ENCODE data around the gene TNFAIP2. TPM values are rescaled to one million over a fixed set of nuclear protein-coding genes. Genes with fewer than 3 reads are reported as not detected.

TNFAIP2 gene, protein sequence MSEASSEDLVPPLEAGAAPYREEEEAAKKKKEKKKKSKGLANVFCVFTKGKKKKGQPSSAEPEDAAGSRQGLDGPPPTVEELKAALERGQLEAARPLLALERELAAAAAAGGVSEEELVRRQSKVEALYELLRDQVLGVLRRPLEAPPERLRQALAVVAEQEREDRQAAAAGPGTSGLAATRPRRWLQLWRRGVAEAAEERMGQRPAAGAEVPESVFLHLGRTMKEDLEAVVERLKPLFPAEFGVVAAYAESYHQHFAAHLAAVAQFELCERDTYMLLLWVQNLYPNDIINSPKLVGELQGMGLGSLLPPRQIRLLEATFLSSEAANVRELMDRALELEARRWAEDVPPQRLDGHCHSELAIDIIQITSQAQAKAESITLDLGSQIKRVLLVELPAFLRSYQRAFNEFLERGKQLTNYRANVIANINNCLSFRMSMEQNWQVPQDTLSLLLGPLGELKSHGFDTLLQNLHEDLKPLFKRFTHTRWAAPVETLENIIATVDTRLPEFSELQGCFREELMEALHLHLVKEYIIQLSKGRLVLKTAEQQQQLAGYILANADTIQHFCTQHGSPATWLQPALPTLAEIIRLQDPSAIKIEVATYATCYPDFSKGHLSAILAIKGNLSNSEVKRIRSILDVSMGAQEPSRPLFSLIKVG
- total RNA-seq, result under 1 TPM; 0.50 to 0.56 TPM

DNA sequence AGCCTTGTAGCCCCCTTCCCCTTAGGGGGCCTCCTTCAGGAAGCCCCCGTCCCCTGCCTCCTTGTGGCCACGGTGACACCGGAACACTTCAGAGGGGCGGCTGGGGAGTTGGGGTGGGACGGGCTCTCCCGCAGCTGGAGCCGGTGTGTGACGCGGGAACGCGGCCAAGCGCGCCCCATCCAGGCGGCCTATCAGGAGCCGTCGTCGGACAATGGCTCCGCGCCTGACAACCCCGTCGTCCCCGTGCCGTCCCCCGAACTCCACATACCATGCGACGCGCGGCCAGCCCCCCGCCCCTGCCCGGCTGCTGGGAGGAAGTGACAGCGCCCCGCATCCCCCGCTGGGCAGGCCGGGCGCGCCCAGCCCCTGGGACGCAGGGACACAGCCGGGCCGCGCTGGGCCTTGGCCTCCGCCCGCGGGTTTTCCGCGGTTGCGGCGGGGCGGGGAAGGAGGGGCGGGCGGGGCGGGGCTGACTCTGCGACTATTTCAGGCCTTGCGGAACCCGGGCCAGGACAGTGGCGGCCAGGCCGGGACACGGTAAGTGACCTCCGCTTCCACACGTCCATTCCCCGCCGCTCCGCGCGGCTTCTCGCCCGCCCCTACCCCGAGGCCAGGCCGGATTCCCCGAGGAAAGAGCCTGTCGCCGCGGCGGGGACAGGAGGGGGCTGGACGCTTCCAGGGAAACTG, at the start of gene TNFAIP2:
TSS of gene TNFAIP2 (plus strand) at position 515 of the 687 bp plus-strand sequence. CDS start 2,997 bp downstream, outside the sequence.
- Mint-ChIP-seq H3K9me3 (no peaks in the 10 kb centered on the region), H3K36me3 (no peaks in the 10 kb centered on the region), H3K27ac (no peak within 1 kb of the TSS), H3K27me3 (peaks cover 21% of the 10 kb centered on the region), H3K4me3 (no peak within 1 kb of the TSS), H3K4me1 (ENCODE audit: low read depth) (peaks cover 2% of the 10 kb centered on the region)
- POLR2A ChIA-PET, result no interaction called here
- CTCF ChIA-PET, result interaction anchor here (1.0 kb wide), 1 partner anchor 429 kb away, joined by 3 read pairs; no protein-coding TSS in a partner anchor
- no peak for DNase-seq
- intact Hi-C loops (cut with micrococcal nuclease), result no loop called here

DNA sequence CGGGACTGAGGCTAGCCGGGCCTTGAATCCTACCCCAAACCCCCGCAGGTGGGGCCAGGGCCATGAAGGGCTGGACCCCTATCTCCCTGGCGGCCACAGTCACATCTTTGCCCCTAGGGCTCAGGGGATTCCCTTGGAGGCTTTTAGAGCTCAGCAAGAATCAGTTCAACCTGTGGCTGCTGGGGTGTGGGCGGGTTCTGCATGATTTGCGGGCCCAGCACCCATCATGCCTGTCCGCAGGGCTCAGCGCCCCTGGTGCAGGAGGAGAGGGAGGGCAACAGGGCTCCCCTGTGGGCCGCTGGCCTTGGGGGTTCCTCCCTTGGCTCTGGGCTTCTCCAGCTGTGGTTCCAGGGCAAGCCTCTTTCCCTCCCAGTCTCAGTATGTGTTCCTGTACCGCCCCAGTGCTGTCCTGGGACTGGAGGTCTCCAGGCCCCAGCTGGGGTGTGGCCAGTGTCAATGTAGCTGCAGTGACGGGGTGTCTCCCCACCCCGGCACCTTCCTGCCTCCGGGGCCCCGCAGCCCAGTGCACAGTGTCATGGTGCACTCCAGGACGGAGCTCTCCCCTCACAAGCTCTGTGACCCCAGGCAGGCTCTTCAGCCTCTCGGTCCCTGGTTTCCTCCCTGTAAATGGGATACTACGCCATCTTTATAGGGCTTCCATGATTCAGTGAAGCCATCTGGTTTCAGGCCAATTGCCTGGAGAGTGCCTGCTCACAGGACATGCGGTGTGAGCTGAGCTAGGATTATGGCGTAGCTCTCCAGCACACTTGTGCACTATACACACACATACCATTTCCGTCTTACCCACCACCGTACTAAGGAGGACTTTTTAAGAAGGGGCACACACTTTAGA, 49.2 kb upstream of the TNFAIP2 start:
- POLR2A ChIA-PET, result no interaction called here
- Mint-ChIP-seq H3K4me1 (ENCODE audit: low read depth) (no peaks in the 10 kb centered on the region), H3K27me3 (peaks cover 4% of the 10 kb centered on the region), H3K9me3 (no peaks in the 10 kb centered on the region), H3K4me3 (no peak overlapping the region), H3K27ac (no peak overlapping the region), H3K36me3 (no peaks in the 10 kb centered on the region)
- intact Hi-C loops (cut with micrococcal nuclease), result no loop called here
- DNase-seq, result no peak
- CTCF ChIA-PET, result interaction anchor here (0.9 to 4.6 kb wide), 10 partner anchors 10 to 380 kb away, joined by 3 to 34 read pairs (median 6); partner anchors contain the start of gene LBHD2

DNA sequence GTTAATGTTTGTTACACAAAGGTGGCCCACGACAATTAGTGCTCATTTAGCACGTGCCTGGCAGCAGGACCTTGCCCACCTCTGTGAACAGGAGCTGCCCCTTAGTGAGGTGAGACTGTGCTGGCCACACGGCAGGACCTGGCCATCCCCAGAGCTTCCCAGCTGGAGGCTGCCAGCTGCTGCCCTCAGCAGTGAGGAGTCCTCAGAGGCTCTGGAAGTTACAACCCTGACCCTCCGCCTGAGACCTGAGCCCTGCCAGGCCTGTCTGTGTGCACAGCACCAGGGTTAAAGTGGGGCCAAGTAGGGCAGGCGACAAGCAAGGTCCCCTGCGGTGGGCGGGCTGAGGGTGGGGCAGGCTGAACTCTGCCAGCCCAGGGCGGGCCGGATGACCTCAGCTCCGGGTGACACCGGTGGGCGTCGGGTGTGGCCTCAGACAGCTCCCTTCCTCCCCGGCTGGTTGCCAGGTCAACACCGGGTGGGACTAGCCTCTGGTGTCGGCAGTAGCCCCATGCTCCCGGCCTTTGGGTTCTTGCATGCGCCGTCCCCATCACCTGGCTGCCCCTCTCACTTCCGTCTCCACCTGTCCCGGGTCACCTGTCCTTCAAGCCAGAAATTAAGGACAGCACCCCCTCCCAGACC, 48.4 kb upstream of the TNFAIP2 start:
- POLR2A ChIA-PET, result no interaction called here
- intact Hi-C loops (cut with micrococcal nuclease), result no loop called here
- H3K27ac Mint-ChIP-seq, result no peak overlapping the region
- CTCF ChIA-PET, result interaction anchor here (0.7 to 4.6 kb wide), 13 partner anchors 9 to 381 kb away, joined by 3 to 34 read pairs (median 4); partner anchors contain the start of gene LBHD2
- H3K36me3 Mint-ChIP-seq, result no peaks in the 10 kb centered on the region
- no peak overlapping the region for H3K4me3 Mint-ChIP-seq
- H3K4me1 Mint-ChIP-seq (ENCODE audit: low read depth), result no peaks in the 10 kb centered on the region
- peaks cover 4% of the 10 kb centered on the region for H3K27me3 Mint-ChIP-seq
- DNase-seq, result peak; percentile 27
- H3K9me3 Mint-ChIP-seq, result no peaks in the 10 kb centered on the region

DNA sequence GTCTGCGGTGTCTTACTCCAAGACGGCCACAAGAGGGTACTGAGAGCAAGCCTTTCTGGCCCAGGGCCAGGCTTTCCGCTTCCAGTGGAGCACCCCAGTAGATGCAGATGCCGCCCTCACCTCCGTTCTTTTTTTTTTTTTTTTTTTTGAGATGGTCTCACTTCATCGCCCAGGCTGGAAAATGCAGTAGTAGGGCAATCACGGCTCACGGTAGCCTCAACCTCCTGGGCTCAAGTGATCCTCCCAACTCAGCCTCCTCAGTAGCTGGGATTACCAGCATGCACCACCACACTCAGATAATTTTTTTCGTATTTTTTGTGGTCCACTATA, 44.9 kb upstream of the TNFAIP2 start:
- intact Hi-C loops (cut with micrococcal nuclease), result loop anchor here (1.0 kb wide), 2 partner anchors 63 to 214 kb away; no protein-coding TSS in a partner anchor
- no peaks in the 10 kb centered on the region for H3K36me3 Mint-ChIP-seq
- H3K27me3 Mint-ChIP-seq, result peaks cover 4% of the 10 kb centered on the region
- no peaks in the 10 kb centered on the region for H3K9me3 Mint-ChIP-seq
- peak; percentile 83 for DNase-seq
- POLR2A ChIA-PET, result interaction anchor here (1.1 kb wide), 1 partner anchor 22 kb away, joined by 3 read pairs; no protein-coding TSS in a partner anchor
- H3K27ac Mint-ChIP-seq, result no peak overlapping the region
- H3K4me3 Mint-ChIP-seq, result no peak overlapping the region
- H3K4me1 Mint-ChIP-seq (ENCODE audit: low read depth), result no peaks in the 10 kb centered on the region
- CTCF ChIA-PET, result interaction anchor here (0.7 to 3.4 kb wide), 7 partner anchors 27 to 484 kb away, joined by 3 to 19 read pairs (median 3); no protein-coding TSS in a partner anchor

DNA sequence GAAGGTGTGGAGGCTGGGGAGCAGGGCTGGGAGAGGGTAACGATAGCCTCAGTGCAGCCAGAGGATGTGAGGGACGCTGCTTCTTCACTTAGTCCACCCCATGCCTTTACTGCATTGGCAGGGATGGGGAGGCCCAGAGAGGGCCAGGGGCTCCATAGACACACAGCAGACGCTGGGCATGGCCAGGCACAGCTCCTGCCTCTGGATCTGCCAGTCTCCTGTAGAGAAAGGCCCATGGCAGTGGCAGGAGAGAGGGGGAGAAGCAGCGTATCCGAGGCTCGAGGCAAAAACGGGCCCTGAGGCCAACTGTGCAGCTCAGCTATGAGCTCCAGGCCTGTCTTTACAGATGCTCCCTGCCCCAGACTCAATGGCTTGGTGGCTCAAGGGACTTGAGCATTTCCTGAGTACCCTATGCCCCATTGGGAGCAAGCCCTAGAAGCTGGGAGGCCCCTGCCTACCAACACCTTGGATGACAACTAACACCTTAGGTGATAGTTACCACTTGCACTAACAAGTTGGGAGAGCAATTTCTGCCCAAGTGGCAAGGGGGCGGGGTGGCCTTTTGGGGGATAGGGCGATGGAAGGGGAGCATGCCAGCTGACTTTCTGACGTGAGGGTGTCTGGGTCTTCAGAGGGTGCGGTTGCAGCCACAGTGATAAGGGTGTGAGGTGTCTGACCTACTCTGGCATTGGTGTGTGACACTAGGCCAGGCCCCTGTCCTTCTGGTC, 44.2 kb upstream of the TNFAIP2 start:
- no peaks in the 10 kb centered on the region for H3K9me3 Mint-ChIP-seq
- CTCF ChIA-PET, result interaction anchor here (0.5 to 3.4 kb wide), 7 partner anchors 26 to 384 kb away, joined by 3 to 19 read pairs (median 3); no protein-coding TSS in a partner anchor
- H3K27ac Mint-ChIP-seq, result no peak overlapping the region
- H3K4me3 Mint-ChIP-seq, result no peak overlapping the region
- peaks cover 5% of the 10 kb centered on the region for H3K27me3 Mint-ChIP-seq
- POLR2A ChIA-PET, result interaction anchor here (0.8 to 1.1 kb wide), 2 partner anchors 21 to 217 kb away, joined by 3 to 6 read pairs; no protein-coding TSS in a partner anchor
- H3K36me3 Mint-ChIP-seq, result no peaks in the 10 kb centered on the region
- no peaks in the 10 kb centered on the region for H3K4me1 Mint-ChIP-seq (ENCODE audit: low read depth)
- no peak for DNase-seq
- intact Hi-C loops (cut with micrococcal nuclease), result loop anchor here (1.0 kb wide), 2 partner anchors 62 to 213 kb away; no protein-coding TSS in a partner anchor

DNA sequence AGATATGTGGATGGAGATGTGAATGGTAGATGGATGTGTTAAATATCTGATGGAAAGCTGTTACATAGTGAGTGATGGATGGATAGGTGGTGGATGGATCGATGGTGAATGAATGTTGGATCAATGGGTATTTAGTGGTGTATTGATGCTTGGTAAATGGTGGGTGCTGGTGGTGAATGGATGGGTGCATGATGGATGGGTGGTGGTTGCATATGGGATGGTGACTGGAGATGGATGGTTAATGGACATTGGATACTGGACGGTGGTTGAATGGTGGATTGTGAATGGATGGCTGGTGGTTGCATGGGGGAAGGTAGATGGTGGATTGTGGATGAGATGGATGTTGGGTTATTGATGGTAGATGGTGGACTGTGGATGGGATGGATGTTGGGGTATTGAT, 41.3 kb upstream of the TNFAIP2 start:
- Mint-ChIP-seq H3K27ac (no peak overlapping the region), H3K9me3 (no peaks in the 10 kb centered on the region), H3K4me1 (ENCODE audit: low read depth) (no peaks in the 10 kb centered on the region), H3K36me3 (no peaks in the 10 kb centered on the region), H3K27me3 (peaks cover 13% of the 10 kb centered on the region), H3K4me3 (no peak overlapping the region)
- intact Hi-C loops (cut with micrococcal nuclease), result no loop called here
- DNase-seq, result no peak
- ChIA-PET CTCF (no interaction called here), POLR2A (no interaction called here)

DNA sequence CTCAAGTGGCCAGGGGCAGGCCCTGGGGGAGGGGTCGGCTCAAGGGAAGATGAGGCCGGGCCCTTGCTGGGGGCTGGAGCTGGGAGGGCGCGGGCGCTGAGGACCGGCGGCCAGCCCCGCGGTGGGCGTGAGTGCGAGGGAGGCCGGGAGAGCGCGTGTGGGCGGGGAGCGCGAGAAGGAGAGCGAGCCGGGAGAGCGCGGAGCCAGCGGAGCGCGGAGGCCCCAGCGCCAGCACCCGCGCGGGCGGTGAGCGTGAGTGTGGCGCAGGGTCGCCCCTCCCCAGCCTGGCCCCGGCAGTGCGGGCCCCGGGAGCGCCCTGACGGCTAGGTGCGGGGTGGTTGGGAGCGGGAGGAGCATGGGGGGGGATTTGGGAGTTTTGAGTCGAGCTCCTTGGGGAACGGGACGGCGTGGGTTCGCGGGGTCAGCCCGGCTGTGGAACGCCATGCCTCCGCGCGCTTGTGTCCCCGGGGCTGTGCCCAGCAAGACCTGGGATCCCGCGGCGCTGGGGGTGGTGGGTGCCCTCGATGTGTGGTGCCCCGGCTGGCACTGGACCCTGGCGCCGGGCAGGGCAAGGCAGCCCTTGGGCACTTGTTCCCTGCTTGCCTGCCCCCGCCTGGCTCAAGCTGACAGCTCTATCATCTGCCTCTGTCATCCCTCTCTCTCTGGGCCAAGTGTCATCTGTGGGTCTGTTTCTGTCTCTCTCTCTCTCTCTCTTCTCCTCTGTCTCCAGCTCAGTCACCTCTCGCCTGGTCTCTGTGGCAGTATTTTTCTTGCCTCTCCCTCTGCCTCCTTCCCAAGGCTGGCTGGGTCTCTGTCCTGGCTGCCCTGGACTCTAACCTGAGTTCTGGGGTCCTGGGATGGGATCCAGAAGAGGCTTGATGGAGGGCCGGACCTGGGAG, 39.0 kb upstream of the TNFAIP2 start, which contains the start of gene LBHD2:
TSS of gene LBHD2 (plus strand) at position 190 of the 899 bp plus-strand sequence. CDS start 1,803 bp downstream, outside the sequence.
- ChIA-PET CTCF (interaction anchor here (1.5 kb wide), 1 partner anchor 9 kb away, joined by 6 read pairs; no protein-coding TSS in a partner anchor), POLR2A (no interaction called here)
- intact Hi-C loops (cut with micrococcal nuclease), result no loop called here
- Mint-ChIP-seq H3K4me3 (no peak within 1 kb of the TSS), H3K27me3 (peaks cover 13% of the 10 kb centered on the region), H3K4me1 (ENCODE audit: low read depth) (no peaks in the 10 kb centered on the region), H3K27ac (no peak within 1 kb of the TSS), H3K9me3 (no peaks in the 10 kb centered on the region), H3K36me3 (no peaks in the 10 kb centered on the region)
- DNase-seq, result no peak

DNA sequence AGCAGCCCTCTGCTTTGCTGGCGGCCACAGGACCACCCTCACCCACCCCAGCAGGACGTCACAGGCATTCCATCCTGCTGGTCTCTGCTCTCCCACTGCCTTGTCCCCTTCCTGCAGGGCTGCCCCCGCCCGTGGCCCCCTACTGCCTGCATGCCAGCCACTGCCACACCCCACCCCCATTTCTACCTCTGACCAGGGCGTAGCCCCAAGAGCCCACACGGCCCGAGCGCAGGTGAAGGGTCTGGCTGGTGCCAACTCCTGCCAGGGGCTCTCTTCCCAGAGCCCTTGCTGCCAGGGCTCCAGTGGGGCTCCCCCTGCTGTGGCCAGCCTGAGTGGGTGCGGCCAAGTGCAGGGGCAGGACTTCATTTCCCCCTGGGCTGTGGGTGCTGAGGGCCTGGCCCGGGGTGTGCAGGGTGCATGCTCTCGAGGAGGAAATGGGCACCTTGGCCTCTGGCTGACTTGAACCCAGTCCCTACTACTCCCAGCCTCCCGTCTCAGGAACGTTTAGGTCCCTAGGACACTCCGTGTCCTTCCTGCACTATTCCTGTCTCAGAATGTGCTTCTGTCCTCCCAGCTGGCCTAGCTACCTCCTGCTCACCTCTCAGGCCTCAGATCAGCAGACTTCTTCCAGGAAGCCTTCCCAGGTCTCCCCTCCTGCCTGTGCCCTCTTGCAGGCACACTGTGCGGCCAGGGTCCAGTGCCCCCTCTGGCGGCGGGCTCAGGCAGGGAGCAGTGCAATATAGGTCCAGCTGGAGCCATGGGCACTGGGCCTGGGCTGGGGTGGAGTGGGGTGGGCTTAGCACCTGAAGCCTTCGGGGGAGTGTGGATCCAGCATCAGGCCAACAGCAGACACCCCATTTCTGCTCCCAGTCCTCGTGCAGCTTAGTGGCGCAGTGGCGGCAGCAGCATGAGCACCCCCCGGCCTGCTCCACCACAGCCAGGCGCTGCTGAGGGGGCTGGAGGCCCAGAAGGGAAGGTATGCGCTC, 37.9 kb upstream of the TNFAIP2 start:
- no peaks in the 10 kb centered on the region for H3K9me3 Mint-ChIP-seq
- no peaks in the 10 kb centered on the region for H3K36me3 Mint-ChIP-seq
- CTCF ChIA-PET, result interaction anchor here (1.5 kb wide), 1 partner anchor 10 kb away, joined by 6 read pairs; no protein-coding TSS in a partner anchor
- POLR2A ChIA-PET, result no interaction called here
- no peaks in the 10 kb centered on the region for H3K4me1 Mint-ChIP-seq (ENCODE audit: low read depth)
- intact Hi-C loops (cut with micrococcal nuclease), result no loop called here
- peaks cover 13% of the 10 kb centered on the region for H3K27me3 Mint-ChIP-seq
- DNase-seq, result no peak
- H3K4me3 Mint-ChIP-seq, result no peak overlapping the region
- H3K27ac Mint-ChIP-seq, result no peak overlapping the region

DNA sequence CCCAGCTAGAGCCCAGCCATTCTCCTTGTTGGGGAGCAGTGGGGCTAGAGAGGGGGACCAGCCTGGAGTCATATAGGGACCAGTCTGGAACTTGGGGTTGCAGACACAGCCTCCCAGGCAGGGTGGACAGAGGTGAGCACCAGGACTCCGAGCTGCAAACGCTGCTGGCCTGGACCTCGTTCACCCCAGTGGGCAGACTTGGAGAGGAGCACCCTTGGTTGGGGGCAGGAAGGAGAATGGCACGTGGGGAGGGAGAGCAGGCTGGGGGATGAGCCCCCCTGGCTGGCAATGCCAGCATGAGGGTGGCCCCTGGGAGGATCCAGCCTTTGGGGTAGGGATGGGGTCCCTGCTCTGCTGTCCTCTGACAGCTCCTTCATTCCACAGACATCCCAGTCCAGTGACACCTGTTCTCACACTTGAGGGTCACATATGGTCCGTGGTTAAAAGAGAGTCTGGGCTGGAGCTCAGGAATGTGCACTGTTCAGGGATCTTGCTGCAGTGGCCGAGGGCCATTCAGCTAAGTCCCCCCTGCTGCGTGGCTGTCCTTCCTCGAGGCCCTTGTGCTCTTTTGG, 36.4 kb upstream of the TNFAIP2 start:
- H3K27me3 Mint-ChIP-seq, result peaks cover 16% of the 10 kb centered on the region
- POLR2A ChIA-PET, result no interaction called here
- no peaks in the 10 kb centered on the region for H3K9me3 Mint-ChIP-seq
- intact Hi-C loops (cut with micrococcal nuclease), result no loop called here
- H3K4me3 Mint-ChIP-seq, result no peak overlapping the region
- peaks cover 3% of the 10 kb centered on the region for H3K4me1 Mint-ChIP-seq (ENCODE audit: low read depth)
- no peak for DNase-seq
- CTCF ChIA-PET, result interaction anchor here (0.8 to 1.3 kb wide), 3 partner anchors 10 to 18 kb away, joined by 4 to 8 read pairs (median 6); no protein-coding TSS in a partner anchor
- H3K36me3 Mint-ChIP-seq, result no peaks in the 10 kb centered on the region
- H3K27ac Mint-ChIP-seq, result no peak overlapping the region
